Heart right ventricle (tissue), 16 donors: ENCODE data around the gene ADAR. TPM values are rescaled to one million over a fixed set of nuclear protein-coding genes. Genes with fewer than 3 reads are reported as not detected.

ENCODE experiments used
- ATAC-seq, 8 donors: fragments of 200-7000 bp; cut with Tn5 transposase; one replicate each; pipeline ENCODE4 v1.9.1; 2020; ENCODE audit warnings: mild to moderate bottlenecking in 8 of 8, moderate library complexity in 8 of 8, moderate number of reproducible peaks in 1 of 8
- DNase-seq, 2 donors: peaks; one replicate each; pipeline ENCODE4 v3.0.0-alpha.2; 2020
- H3K27ac ChIP-seq, 10 donors: fragments of 200-600 bp; sonication (generic) in 2 of 10; one replicate each; pipeline versions ENCODE4 v1.5.0 to v1.8.0; 2020 to 2022; ENCODE audit warnings: mild to moderate bottlenecking in 3 of 10
- H3K27me3 ChIP-seq, 7 donors: fragments of 200-600 bp; one replicate each; pipeline ENCODE4 v1.8.0; 2021 to 2022; ENCODE audit warnings: mild to moderate bottlenecking in 2 of 7
- H3K36me3 ChIP-seq, 9 donors: fragments of 200-600 bp; sonication (generic) in 1 of 9; one replicate each; pipeline versions ENCODE4 v1.5.0 to v1.8.0; 2020 to 2022; ENCODE audit warnings: mild to moderate bottlenecking in 2 of 9
- H3K4me1 ChIP-seq, 9 donors: fragments of 200-600 bp; sonication (generic) in 1 of 9; one replicate each; pipeline versions ENCODE4 v1.5.0 to v1.8.0; 2020 to 2022; ENCODE audit warnings: mild to moderate bottlenecking in 4 of 9
- H3K4me3 ChIP-seq, 10 donors: fragments of 200-600 bp; sonication (generic) in 2 of 10; one replicate each; pipeline versions ENCODE4 v1.5.0 to v1.8.0; 2020 to 2022; ENCODE audit warnings: mild to moderate bottlenecking in 7 of 10, moderate library complexity in 2 of 10
- H3K9me3 ChIP-seq, 11 donors: fragments of 200-600 bp in 10 of 11; sonication (generic) in 2 of 11; one replicate each; pipeline versions ENCODE4 v1.5.0 to v1.8.0; 2013 to 2022; ENCODE audit warnings: mild to moderate bottlenecking in 2 of 11, control low read depth in 1 of 11, moderate library complexity in 1 of 11
- WGBS, 2 donors: extraction: QIAGEN DNeasy Blood & Tissue Kit; methylation state at CpG; one replicate each; pipeline ENCODE4 v1.1.7; 2013; ENCODE audit warnings: inconsistent platforms in 1 of 2; 5-methylcytosine and 5-hydroxymethylcytosine counted together
- intact Hi-C, 10 donors: fragments of 100-400 bp; cut with DNase I; formaldehyde crosslinking; loops; one replicate each; pipeline versions ENCODE4 v1.11.1 to v1.14.2; 2022
- polyA plus RNA-seq, 2 donors: library from polyadenylated mRNA; stranded (reverse); fragments of 200-250 nt; gene quantifications; one replicate each; pipeline ENCODE4 v1.2.3, GENCODE V29; 2013
- total RNA-seq, 10 donors: library from RNA; stranded (reverse); fragmentation: NEBNext Ultra II Directional in 3 of 10; extraction: Animal tissue kit (Norgen Biotek cat#: 25700) in 3 of 10; gene quantifications; one replicate each; pipeline versions ENCODE4 v1.2.1 to v1.2.4, GENCODE V29; 2021 to 2023
- TF ChIP-seq, protein P1 (sequence below), 9 donors: fragments of 200-600 bp; sonication (generic) in 2 of 9; IDR thresholded peaks; one replicate each; pipeline versions ENCODE4 v1.5.0 to v1.8.0; 2021 to 2022; ENCODE audit warnings: antibody characterized with exemption in 9 of 9, mild to moderate bottlenecking in 5 of 9, moderate library complexity in 1 of 9
- donor health status: Arrhythmogenic right ventricular cardiomyopathy.
- donor health status: ischemic (EF 13 %, LVEDD 7.1; RV severe dilation, severe dysfunction).
- donor health status: healthy with polysubstance abuse.
- donor health status: DM: no; HTN: yes; CAD: no.
- donor health status: DM: no; HTN: no; CAD: no.
- donor health status: ischemic (EF 25% LVEDD 6.9; RV normal size, moderate dysfunction).
- donor health status: ischemic (EF 25% LVEDD 5.7; RV mildly dilated, moderate dysfunction).
- donor health status: healthy.
- donor health status: DM: yes; HTN: yes; CAD: no.
- donor health status: Ischemic cardiomyopathy.
- donor health status: ischemic (EF 35%, LVEDD 5.7; RV mildly dilated, moderate dysfunction).
- donor health status: nonischemic (EF 11% LVEDD 7.7; RV severe dilation, severe dysfunction).
- donor health status: DM: yes; HTN: yes; CAD: no.
- donor health status: PGD.
- donor health status: ischemic (EF 29% LVEDD 5.4; RV normal size, mild dysfunction).
- donor health status: nonischemic (EF 23%, LVEDD 6.1; RV moderate dilation, normal function).

Gene ADAR
- total and polyA plus RNA-seq, 12 donors, result 15.4 to 103 (median 52.1) TPM

DNA sequence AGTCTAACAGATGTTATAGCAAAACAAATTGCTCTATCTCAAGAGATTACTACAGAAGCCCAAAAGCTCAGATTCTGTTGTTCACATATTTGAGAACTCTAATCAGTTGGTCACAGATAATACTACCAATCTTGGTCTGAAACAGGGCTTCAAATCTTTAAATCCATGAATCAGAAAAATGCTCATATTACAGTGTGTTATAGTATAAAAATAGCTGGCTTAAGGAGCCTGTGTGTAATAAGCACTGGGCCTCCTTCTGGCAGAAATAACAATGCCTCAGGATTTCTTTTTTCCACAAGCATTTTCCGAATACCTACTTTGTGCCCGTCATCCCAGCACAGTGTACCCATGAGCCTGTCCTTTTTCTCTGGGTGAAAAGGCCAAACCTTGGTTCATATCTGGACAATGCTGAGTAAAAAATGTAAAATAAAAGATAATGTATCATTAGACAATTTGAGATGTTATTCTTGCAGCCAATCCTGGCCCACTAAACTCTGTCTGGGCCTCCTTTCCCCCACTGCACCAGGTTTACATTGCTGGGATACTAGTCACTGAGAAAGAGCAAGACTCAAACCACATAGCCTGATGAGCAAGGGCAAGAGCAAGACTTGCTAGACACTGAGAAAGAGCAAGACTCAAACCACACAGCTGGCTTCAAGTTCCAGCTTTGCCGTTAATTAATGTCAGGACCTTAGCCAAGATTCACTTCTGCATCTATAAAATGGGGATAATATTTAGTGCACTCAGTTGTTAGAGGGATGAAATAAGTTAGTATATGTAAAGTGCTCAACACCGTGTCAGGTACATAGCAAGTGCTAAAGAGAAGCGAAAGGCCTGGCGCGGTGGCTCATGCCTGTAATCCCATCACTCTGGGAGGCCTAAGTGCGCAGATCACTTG, 17.0 kb upstream of the ADAR start:
- DNase-seq (no peak), ATAC-seq (no peak)
- 83 to 86% methylated on average over 8 of the region's 8 CpGs for WGBS, 2 donors
- Histone ChIP-seq H3K4me1 (peaks cover 0 to 79% (median 31%) of the 10 kb centered on the region in 9 donors), H3K36me3 (peaks cover 0 to 14% (median 0%) of the 10 kb centered on the region in 9 donors), H3K27me3 (no peaks in the 10 kb centered on the region), H3K9me3 (peaks cover 0 to 11% (median 0%) of the 10 kb centered on the region in 11 donors), H3K27ac (peak overlapping the region in 3 of 10 donors; percentile 13 to 32 (median 27)), H3K4me3 (no peak overlapping the region)
- intact Hi-C loops, result no loop called here
- TF ChIP-seq, protein P1, sequence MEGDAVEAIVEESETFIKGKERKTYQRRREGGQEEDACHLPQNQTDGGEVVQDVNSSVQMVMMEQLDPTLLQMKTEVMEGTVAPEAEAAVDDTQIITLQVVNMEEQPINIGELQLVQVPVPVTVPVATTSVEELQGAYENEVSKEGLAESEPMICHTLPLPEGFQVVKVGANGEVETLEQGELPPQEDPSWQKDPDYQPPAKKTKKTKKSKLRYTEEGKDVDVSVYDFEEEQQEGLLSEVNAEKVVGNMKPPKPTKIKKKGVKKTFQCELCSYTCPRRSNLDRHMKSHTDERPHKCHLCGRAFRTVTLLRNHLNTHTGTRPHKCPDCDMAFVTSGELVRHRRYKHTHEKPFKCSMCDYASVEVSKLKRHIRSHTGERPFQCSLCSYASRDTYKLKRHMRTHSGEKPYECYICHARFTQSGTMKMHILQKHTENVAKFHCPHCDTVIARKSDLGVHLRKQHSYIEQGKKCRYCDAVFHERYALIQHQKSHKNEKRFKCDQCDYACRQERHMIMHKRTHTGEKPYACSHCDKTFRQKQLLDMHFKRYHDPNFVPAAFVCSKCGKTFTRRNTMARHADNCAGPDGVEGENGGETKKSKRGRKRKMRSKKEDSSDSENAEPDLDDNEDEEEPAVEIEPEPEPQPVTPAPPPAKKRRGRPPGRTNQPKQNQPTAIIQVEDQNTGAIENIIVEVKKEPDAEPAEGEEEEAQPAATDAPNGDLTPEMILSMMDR (IDR thresholded peaks at IDR 0.05), result no peak

DNA sequence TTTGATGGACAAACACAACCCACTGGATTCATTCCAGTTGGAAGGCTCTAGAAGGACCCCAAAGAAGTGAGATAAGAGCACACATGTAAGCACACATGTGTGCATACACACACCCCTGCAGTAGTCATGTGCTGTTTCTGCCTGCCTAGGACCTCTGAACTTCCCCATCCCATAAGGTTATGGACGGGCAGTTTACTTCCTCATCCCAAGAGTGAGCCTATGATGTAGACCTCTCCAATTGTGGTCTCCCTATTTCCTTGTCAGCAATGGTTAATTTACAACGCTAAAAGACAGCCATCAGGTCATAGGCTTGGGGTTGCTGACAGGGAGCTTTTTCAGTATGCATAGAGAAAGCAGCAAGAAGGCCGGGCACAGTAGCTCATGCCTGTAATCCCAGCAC, 15.4 kb upstream of the ADAR start:
- Histone ChIP-seq H3K4me3 (no peak overlapping the region), H3K9me3 (no peaks in the 10 kb centered on the region), H3K36me3 (peaks cover 0 to 18% (median 0%) of the 10 kb centered on the region in 9 donors), H3K27me3 (no peaks in the 10 kb centered on the region), H3K27ac (peak overlapping the region in 1 of 10 donors; percentile 52), H3K4me1 (peaks cover 0 to 81% (median 31%) of the 10 kb centered on the region in 9 donors)
- intact Hi-C loops, result no loop called here
- DNase-seq (no peak), ATAC-seq (peak in 1 of 8 donors; percentile 33)
- TF ChIP-seq, protein P1 (IDR thresholded peaks at IDR 0.05), result no peak
- WGBS, 2 donors, result 85 to 90% methylated on average over 3 of the region's 3 CpGs

DNA sequence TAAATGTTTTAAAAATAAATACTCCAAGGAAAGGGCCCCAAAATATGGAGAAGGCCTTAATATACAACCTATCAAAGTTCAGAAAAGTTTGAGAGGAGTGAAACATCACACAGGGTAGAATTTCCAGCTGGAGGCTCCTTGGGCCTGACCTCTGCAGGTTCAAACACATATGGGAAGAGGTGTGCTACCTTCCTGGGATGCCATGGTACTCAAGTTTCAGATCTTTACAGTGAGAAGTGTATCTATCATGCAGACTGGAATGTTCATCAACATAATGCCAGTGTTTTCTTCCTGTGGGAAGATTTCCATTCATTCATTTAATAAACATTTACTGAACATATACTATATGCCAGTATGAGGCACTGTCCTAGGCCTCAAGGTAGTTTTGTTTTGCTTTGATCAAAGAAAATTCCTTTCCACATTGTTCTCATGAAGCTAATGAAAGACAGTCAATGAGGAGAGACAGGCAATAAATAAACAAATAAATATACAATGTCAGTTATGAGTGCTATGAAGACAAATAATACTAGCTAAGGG, 14.6 kb upstream of the ADAR start:
- intact Hi-C loops, result no loop called here
- Histone ChIP-seq H3K9me3 (no peaks in the 10 kb centered on the region), H3K36me3 (peaks cover 0 to 21% (median 0%) of the 10 kb centered on the region in 9 donors), H3K4me1 (peaks cover 0 to 77% (median 28%) of the 10 kb centered on the region in 9 donors), H3K4me3 (no peak overlapping the region), H3K27ac (peak overlapping the region in 5 of 10 donors; percentile 4 to 52 (median 19)), H3K27me3 (no peaks in the 10 kb centered on the region)
- no peak for ATAC-seq
- no peak for DNase-seq
- TF ChIP-seq, protein P1 (IDR thresholded peaks at IDR 0.05), result no peak

DNA sequence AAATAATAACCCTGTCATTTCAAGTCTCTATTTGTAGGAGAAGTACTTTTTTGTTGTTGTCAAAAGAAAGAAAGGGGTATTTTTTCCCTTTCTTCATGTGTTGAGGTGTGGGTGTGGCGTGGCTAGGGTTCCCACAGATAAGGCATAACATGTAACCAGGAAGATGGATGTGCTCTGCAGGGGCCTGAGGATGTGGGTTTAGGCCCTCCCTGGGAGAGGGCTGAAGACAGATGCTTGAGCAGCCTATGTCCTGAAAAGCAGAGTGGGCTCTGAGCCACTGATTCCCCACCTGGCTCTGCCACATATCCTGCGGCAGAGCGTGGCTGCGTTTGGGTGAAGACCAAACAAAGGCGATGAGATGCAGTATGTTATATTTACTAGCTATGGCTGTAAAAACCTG, 13.9 kb upstream of the ADAR start:
- H3K27ac ChIP-seq, result peak overlapping the region in 3 of 10 donors; percentile 13 to 41 (median 19)

More for the DNA sequence above, 13.9 kb upstream of the ADAR start:
- H3K4me1 ChIP-seq, result peaks cover 0 to 75% (median 29%) of the 10 kb centered on the region in 9 donors
- no peaks in the 10 kb centered on the region for H3K9me3 ChIP-seq
- no peaks in the 10 kb centered on the region for H3K27me3 ChIP-seq
- intact Hi-C loops, result no loop called here
- peaks cover 0 to 21% (median 0%) of the 10 kb centered on the region in 9 donors for H3K36me3 ChIP-seq
- H3K4me3 ChIP-seq, result no peak overlapping the region
- TF ChIP-seq, protein P1 (IDR thresholded peaks at IDR 0.05), result no peak
- DNase-seq, result no peak
- ATAC-seq, result peak in 3 of 8 donors; percentile 13 to 46 (median 17)
- WGBS, 2 donors, result 68% methylated on average over 5 of the region's 5 CpGs
